K562 (cell line): ENCODE results near the gene MVP. TPM values are rescaled to one million over a fixed set of nuclear protein-coding genes. Genes with fewer than 3 reads are reported as not detected.
A peak's percentile ranks its signal among the peaks of the same experiment; 100 is the strongest.

Source experiments
- CHD2 ChIP-seq: IDR thresholded peaks from 2 replicates; pipeline ENCODE4 v1.6.1; 2011; ENCODE audit warnings: low read depth, low read length
- CXXC5 ChIP-seq: fragments of 250-450 bp; sonication (Bioruptor Pico); IDR thresholded peaks from 2 replicates; pipeline ENCODE4 v1.8.0; 2022; ENCODE audit warnings: inconsistent platforms, mild to moderate bottlenecking, moderate library complexity
- DMBX1 ChIP-seq: fragments of 250-450 bp; sonication (Bioruptor Pico); IDR thresholded peaks from 2 replicates; pipeline ENCODE4 v1.8.0; 2022; ENCODE audit warnings: inconsistent platforms, mild to moderate bottlenecking, moderate library complexity, borderline replicate concordance
- GATAD2B ChIP-seq: fragments of 450-650 bp; IDR thresholded peaks from 2 replicates; pipeline ENCODE4 v1.6.1; 2017; ENCODE audit warnings: mild to moderate bottlenecking, borderline replicate concordance
- KLF16 ChIP-seq: IDR thresholded peaks from 2 replicates; pipeline ENCODE4 v1.6.1; 2016; ENCODE audit warnings: antibody characterized with exemption
- NCOA6 ChIP-seq: fragments of 450-650 bp; IDR thresholded peaks from 2 replicates; pipeline ENCODE4 v1.6.1; 2017; ENCODE audit warnings: mild to moderate bottlenecking
- NFATC3 ChIP-seq: fragments of 450-650 bp; IDR thresholded peaks from 2 replicates; pipeline ENCODE4 v1.6.1; 2017; ENCODE audit warnings: mild to moderate bottlenecking
- PHF8 ChIP-seq: fragments of 200-600 bp; sonication (generic); IDR thresholded peaks from 2 replicates; pipeline ENCODE4 v1.6.1; 2012; ENCODE audit warnings: mixed run types, mild to moderate bottlenecking, inconsistent platforms, low read length, moderate library complexity, borderline replicate concordance
- RBBP5 ChIP-seq: fragments of 200-600 bp; sonication (generic); IDR thresholded peaks from 2 replicates; pipeline ENCODE4 v1.6.1; 2012; ENCODE audit warnings: borderline replicate concordance, mild to moderate bottlenecking, low read length, control low read depth, inconsistent platforms; ENCODE audit not compliant: insufficient read depth, poor library complexity, severe bottlenecking
- SNRNP70 ChIP-seq: fragments of 200-400 bp; formaldehyde crosslinking; optimal IDR thresholded peaks from 2 replicates; pipeline ENCODE3; 2017; ENCODE audit warnings: low read depth, low read length
- SUPT5H ChIP-seq: fragments of 450-650 bp; IDR thresholded peaks from 2 replicates; pipeline ENCODE4 v1.6.1; 2016
- polyA plus RNA-seq, 8 experiments: library from polyadenylated mRNA; depleted of rRNA in 4 of 8; stranded (reverse) in 5 of 8; unstranded in 3 of 8; fragments of >200 nt; fragmentation: Nextera tagmentation in 2 of 8; fragmentation: Illumina TruSeq in 1 of 8; extraction: Ambion mirVana in 2 of 8; extraction: Trizol in 1 of 8; gene quantifications; 2 replicates each; pipeline versions ENCODE4 v1.2.1 to v1.2.3, GENCODE V29; 2011 to 2014; ENCODE audit warnings: inconsistent platforms in 1 of 8, missing spikeins in 1 of 8
- total RNA-seq, 7 experiments: library from RNA; depleted of rRNA in 6 of 7; stranded (reverse); fragments of >200 nt in 6 of 7; fragmentation: Illumina TruSeq in 2 of 7; extraction: Trizol in 2 of 7; gene quantifications; 2 replicates each; pipeline versions ENCODE4 v1.2.1 to v1.2.3, GENCODE V29; 2011 to 2021; ENCODE audit warnings: low replicate concordance in 1 of 7
- TF ChIP-seq, protein P1 (sequence below), 2 experiments: IDR thresholded peaks; 2 replicates each; pipeline ENCODE4 v1.6.1; 2012; ENCODE audit warnings: improper control_type of control experiment in 2 of 2, low read depth in 2 of 2, low read length in 2 of 2, borderline replicate concordance in 1 of 2
- TF ChIP-seq, protein P2 (sequence below): fragments of 450-650 bp; IDR thresholded peaks from 2 replicates; pipeline ENCODE4 v1.7.1; 2018; ENCODE audit warnings: mild to moderate bottlenecking, low read depth; ENCODE audit not compliant: partially characterized antibody
- TF ChIP-seq, protein P3 (sequence below): sonication (generic); formaldehyde crosslinking; IDR thresholded peaks from 2 replicates; pipeline ENCODE4 v1.8.0; 2022; ENCODE audit warnings: mild to moderate bottlenecking, missing genetic modification reagents
- TF ChIP-seq, protein P4 (sequence below): IDR thresholded peaks from 2 replicates; pipeline ENCODE4 v1.6.1; 2011; ENCODE audit warnings: borderline replicate concordance, low read depth, mild to moderate bottlenecking, moderate library complexity, low read length; ENCODE audit not compliant: insufficient read depth, poor library complexity, severe bottlenecking
- TF ChIP-seq, protein P5 (sequence below), 2 experiments: fragments of 200-800 bp in 1 of 2; sonication (Bioruptor generic) in 1 of 2; sonication (generic) in 1 of 2; formaldehyde crosslinking in 1 of 2; IDR thresholded peaks in 1 of 2; conservative IDR thresholded peaks in 1 of 2; 2 replicates each; pipeline versions ENCODE4 v1.5.0 to v1.6.1; 2016 to 2020; ENCODE audit warnings: missing compliant biosample characterization in 1 of 2, missing genetic modification characterization in 1 of 2, missing genetic modification reagents in 1 of 2

Gene MVP
- total and polyA plus RNA-seq, 9 of the 15 experiments (the other 6 are each of a cell fraction or from before 2014, with no cell fraction given), result 0.39 to 1.9 (median 0.76) TPM; not detected in 2

DNA sequence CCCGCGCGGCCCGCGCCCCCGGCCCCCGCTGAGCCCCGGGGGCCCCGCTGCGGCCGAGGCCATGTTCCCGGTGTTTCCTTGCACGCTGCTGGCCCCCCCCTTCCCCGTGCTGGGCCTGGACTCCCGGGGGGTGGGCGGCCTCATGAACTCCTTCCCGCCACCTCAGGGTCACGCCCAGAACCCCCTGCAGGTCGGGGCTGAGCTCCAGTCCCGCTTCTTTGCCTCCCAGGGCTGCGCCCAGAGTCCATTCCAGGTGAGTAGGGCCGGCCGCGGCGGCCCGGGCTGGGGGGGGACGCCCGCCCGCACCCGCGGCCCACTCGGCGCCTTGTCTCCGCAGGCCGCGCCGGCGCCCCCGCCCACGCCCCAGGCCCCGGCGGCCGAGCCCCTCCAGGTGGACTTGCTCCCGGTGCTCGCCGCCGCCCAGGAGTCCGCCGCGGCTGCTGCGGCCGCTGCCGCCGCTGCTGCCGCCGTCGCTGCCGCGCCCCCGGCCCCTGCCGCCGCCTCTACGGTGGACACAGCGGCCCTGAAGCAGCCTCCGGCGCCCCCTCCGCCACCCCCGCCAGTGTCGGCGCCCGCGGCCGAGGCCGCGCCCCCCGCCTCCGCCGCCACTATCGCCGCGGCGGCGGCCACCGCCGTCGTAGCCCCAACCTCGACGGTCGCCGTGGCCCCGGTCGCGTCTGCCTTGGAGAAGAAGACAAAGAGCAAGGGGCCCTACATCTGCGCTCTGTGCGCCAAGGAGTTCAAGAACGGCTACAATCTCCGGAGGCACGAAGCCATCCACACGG, 13.4 kb upstream of the MVP start (continued):
- TF ChIP-seq, protein P1, sequence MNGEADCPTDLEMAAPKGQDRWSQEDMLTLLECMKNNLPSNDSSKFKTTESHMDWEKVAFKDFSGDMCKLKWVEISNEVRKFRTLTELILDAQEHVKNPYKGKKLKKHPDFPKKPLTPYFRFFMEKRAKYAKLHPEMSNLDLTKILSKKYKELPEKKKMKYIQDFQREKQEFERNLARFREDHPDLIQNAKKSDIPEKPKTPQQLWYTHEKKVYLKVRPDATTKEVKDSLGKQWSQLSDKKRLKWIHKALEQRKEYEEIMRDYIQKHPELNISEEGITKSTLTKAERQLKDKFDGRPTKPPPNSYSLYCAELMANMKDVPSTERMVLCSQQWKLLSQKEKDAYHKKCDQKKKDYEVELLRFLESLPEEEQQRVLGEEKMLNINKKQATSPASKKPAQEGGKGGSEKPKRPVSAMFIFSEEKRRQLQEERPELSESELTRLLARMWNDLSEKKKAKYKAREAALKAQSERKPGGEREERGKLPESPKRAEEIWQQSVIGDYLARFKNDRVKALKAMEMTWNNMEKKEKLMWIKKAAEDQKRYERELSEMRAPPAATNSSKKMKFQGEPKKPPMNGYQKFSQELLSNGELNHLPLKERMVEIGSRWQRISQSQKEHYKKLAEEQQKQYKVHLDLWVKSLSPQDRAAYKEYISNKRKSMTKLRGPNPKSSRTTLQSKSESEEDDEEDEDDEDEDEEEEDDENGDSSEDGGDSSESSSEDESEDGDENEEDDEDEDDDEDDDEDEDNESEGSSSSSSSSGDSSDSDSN (IDR thresholded peaks at IDR 0.05; ENCODE audit: borderline replicate concordance in 1 of 2, low read depth in 2 of 2, low read length in 2 of 2), result peak in 1 of 2 experiments; percentile 47; a peak in 1 of 4 replicates
- TF ChIP-seq RBBP5, result peak; percentile 33
- no peak for TF ChIP-seq SNRNP70
- TF ChIP-seq NFATC3, result no peak
- TF ChIP-seq SUPT5H, result peak; percentile 11
- TF ChIP-seq, protein P2, sequence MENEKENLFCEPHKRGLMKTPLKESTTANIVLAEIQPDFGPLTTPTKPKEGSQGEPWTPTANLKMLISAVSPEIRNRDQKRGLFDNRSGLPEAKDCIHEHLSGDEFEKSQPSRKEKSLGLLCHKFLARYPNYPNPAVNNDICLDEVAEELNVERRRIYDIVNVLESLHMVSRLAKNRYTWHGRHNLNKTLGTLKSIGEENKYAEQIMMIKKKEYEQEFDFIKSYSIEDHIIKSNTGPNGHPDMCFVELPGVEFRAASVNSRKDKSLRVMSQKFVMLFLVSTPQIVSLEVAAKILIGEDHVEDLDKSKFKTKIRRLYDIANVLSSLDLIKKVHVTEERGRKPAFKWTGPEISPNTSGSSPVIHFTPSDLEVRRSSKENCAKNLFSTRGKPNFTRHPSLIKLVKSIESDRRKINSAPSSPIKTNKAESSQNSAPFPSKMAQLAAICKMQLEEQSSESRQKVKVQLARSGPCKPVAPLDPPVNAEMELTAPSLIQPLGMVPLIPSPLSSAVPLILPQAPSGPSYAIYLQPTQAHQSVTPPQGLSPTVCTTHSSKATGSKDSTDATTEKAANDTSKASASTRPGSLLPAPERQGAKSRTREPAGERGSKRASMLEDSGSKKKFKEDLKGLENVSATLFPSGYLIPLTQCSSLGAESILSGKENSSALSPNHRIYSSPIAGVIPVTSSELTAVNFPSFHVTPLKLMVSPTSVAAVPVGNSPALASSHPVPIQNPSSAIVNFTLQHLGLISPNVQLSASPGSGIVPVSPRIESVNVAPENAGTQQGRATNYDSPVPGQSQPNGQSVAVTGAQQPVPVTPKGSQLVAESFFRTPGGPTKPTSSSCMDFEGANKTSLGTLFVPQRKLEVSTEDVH, result peak; percentile 38
- TF ChIP-seq GATAD2B, result 0 out of 2 replicates have a peak, but pooled peaks have one; percentile 40
- TF ChIP-seq CXXC5 (CRISPR knock-in tag), result peak; percentile 58
- TF ChIP-seq PHF8, result peak; percentile 45; the same call in 1 of the 2 replicates
- peak; percentile 77; the same call in 1 of the 2 replicates for TF ChIP-seq NCOA6
- TF ChIP-seq, protein P3, sequence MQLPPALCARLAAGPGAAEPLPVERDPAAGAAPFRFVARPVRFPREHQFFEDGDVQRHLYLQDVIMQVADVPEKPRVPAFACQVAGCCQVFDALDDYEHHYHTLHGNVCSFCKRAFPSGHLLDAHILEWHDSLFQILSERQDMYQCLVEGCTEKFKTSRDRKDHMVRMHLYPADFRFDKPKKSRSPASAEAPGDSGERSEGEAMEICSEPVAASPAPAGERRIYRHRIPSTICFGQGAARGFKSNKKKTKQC (CRISPR knock-in tag), result peak; percentile 52; the same call in 1 of the 2 replicates
- TF ChIP-seq, protein P4, sequence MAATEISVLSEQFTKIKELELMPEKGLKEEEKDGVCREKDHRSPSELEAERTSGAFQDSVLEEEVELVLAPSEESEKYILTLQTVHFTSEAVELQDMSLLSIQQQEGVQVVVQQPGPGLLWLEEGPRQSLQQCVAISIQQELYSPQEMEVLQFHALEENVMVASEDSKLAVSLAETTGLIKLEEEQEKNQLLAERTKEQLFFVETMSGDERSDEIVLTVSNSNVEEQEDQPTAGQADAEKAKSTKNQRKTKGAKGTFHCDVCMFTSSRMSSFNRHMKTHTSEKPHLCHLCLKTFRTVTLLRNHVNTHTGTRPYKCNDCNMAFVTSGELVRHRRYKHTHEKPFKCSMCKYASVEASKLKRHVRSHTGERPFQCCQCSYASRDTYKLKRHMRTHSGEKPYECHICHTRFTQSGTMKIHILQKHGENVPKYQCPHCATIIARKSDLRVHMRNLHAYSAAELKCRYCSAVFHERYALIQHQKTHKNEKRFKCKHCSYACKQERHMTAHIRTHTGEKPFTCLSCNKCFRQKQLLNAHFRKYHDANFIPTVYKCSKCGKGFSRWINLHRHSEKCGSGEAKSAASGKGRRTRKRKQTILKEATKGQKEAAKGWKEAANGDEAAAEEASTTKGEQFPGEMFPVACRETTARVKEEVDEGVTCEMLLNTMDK, result peak; percentile 1
- TF ChIP-seq, protein P5, sequence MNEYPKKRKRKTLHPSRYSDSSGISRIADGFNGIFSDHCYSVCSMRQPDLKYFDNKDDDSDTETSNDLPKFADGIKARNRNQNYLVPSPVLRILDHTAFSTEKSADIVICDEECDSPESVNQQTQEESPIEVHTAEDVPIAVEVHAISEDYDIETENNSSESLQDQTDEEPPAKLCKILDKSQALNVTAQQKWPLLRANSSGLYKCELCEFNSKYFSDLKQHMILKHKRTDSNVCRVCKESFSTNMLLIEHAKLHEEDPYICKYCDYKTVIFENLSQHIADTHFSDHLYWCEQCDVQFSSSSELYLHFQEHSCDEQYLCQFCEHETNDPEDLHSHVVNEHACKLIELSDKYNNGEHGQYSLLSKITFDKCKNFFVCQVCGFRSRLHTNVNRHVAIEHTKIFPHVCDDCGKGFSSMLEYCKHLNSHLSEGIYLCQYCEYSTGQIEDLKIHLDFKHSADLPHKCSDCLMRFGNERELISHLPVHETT (CRISPR knock-in tag; conservative IDR thresholded peaks at IDR 0.05 in 1 of 2, IDR thresholded peaks at IDR 0.05 in 1 of 2), result peak in 1 of 2 experiments; percentile 45; a peak in 1 of 4 replicates
- no peak for TF ChIP-seq DMBX1 (CRISPR knock-in tag)
- TF ChIP-seq KLF16, result no peak
- 0 out of 2 replicates have a peak, but pooled peaks have one; percentile 13 for TF ChIP-seq CHD2
